HTERT RPE-1 (cell line): ENCODE measurements around the gene CSGALNACT2.
"Not testable (repeated sequence)": the region's sequence is repeated elsewhere in the genome, so short reads cannot be mapped to it uniquely, and the experiment has no call there.

Source experiments
- in situ Hi-C: fragments of 300-500 bp; cut with MboI; formaldehyde crosslinking; loops from 4 replicates; pipeline ENCODE4 v1.14.3; 2020; ENCODE audit warnings: low sequenced_read_pairs

CSGALNACT2 gene

GRCh38 chr10:43137717-43138020, 576 bp upstream of the CSGALNACT2 start:
- in situ Hi-C loops = no loop called here

DNA sequence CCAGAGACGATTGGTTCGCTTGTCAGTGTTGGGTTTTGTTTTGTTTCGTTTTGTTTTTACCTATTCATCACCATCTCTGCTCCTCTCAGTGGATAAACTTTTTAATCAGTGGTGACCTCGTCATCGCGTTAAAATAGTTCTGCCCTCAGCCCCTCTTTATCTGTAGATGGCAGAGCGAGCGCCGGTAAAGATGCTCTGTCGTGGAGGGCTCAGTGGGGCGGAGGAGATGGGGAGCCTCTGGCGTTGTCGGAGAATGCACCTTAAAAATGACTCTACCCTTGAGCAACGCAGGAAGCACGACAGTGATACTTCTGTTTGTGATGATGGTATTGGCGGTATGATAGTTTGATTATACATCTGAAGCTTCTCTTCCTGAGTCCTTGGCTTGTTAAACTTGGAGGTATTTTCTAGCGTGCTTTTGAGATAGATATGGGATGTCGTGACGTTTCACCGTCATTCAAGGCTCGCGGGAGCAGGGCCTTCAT, 554 bp downstream of the CSGALNACT2 start:
- in situ Hi-C loops = no loop called here

DNA sequence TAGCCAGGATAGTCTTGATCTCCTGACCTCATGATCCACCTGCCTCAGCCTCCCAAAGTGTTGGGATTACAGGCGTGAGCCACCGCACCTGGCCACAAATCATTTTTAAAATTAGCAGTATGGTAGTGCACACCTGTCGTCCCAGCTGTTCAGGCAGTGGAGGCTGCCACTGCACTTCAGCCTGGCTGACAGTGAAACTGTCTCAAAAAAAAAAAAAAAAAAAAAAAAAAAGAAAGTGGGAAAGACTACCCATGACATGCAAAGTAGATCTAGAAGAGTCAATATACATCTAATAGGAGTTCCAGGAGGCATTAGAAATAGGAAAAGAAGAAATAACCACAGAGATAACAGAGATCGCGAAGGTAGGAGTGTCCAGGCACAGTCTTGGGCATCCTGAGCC, 3.2 kb downstream of the CSGALNACT2 start:
- in situ Hi-C loops = no loop called here

DNA sequence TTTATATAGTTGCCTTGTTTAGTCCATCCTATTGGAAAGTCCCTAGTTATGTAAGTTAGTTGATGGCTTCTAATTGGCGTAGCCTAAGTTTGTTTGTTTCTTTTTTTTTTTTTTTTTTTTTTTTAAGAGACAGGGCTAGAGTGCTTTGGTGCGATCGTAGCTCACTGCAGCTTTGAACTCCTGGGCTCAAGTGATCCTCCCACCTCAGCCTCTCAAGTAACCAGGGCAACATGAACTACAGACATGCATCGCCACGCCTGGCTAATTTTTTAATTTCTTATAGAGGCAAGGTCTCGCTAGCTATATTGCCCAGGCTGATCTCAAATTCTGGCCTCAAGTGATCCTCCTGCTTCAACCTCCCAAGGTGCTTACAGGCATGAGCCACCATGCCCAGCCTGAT, 7.1 kb downstream of the CSGALNACT2 start:
- in situ Hi-C loops = no loop called here

- in situ Hi-C loops = not testable (repeated sequence)
Measured at GRCh38 chr10:43145936-43146335, 7.7 kb downstream of the CSGALNACT2 start.

GRCh38 chr10:43151371-43151770, 13.1 kb downstream of the CSGALNACT2 start:
- in situ Hi-C loops = no loop called here

- in situ Hi-C loops = no loop called here
Measured at GRCh38 chr10:43153901-43154300, 15.7 kb downstream of the CSGALNACT2 start.

DNA sequence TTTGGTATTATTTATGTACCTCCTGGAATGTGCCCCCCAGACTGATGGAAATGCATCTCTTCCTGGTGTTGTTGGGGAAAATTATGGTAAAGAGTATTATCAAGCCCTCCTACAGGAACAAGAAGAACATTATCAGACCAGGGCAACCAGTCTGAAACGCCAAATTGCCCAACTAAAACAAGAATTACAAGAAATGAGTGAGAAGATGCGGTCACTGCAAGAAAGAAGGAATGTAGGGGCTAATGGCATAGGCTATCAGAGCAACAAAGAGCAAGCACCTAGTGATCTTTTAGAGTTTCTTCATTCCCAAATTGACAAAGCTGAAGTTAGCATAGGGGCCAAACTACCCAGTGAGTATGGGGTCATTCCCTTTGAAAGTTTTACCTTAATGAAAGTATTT, 17.0 kb downstream of the CSGALNACT2 start:
- in situ Hi-C loops = no loop called here

- in situ Hi-C loops = no loop called here
Measured at GRCh38 chr10:43155741-43156140, 17.5 kb downstream of the CSGALNACT2 start.

- in situ Hi-C loops = no loop called here
Measured at GRCh38 chr10:43156590-43157341, 18.5 kb downstream of the CSGALNACT2 start.

- in situ Hi-C loops = no loop called here
Measured at GRCh38 chr10:43158636-43159035, 20.4 kb downstream of the CSGALNACT2 start.

DNA sequence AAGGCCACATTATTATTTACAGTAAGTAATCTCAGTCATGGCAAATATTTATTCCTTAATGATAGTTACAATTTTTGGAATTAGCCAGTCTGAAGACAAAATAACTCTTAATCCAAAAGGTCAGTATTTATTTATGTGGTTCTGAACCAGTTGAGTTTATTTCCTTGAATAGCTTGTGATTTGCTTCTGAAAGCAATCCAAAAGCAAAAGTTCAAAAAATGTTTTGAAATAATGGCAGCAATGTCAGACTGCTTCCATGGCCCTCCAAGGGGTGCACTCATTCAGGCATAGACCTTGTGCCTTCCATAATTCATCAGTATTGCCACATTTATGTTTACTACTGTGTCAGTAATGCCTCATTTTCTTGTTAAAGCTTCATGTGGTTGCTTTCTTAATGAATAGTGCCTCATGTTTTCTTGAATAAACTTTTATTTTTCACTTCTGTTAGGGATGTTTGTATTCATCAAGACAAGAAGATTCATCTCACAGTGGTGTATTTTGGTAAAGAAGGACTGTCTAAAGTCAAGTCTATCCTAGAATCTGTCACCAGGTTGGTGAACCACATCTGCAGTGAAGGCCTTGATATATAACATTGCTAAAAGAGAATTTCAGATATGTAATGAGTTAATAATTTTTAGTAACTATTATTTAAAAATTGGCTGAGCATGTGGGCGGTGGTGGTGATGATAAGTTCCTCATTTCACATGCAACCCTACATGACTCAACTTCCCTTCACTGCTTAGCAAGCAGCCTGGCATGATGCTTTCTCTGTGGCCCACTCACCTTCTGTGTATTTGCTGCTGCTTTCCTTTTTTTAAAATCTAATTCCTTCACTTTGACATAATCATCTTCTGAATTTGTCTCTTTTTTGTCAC, 22.0 kb downstream of the CSGALNACT2 start:
- in situ Hi-C loops = no loop called here

DNA sequence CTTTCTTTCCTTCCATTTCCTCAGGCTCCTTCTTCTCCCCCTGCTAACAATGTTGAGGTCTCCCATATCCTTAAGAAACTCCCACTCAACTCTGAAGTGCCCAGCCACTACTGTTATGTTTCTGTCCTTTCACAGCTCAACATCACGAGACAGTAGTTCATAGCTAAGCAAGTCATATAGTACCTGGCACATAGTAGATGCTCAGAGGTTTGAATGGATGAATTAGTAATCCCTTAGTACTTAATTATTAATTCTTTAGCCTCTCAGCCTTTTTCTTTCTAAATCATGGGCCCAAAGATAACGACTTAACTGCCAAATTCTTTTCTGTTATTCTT, 22.6 kb downstream of the CSGALNACT2 start:
- in situ Hi-C loops = no loop called here

DNA sequence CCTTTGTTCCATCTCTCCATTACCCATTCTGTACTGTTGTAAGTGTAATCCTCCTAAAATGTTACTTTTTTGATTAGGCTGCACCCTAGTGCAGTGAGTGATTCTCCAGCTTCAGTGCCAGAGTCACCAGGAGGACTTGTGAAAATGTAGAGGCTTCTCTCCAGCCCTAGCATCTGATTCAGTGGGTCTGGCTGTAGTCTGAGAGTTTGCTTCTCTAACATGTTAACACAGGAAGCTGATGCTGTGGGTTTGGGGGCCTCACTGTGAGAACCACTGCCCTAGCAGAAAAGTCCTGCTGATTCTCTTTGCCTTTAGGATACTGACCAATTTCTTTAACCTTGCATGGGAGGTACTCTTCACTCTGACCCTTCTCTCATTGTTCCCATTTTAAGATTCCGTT, 24.4 kb downstream of the CSGALNACT2 start:
- in situ Hi-C loops = no loop called here

- in situ Hi-C loops = no loop called here
Measured at GRCh38 chr10:43166207-43166879, 28.1 kb downstream of the CSGALNACT2 start.

GRCh38 chr10:43166880-43167497, 28.7 kb downstream of the CSGALNACT2 start:
- in situ Hi-C loops = no loop called here

DNA sequence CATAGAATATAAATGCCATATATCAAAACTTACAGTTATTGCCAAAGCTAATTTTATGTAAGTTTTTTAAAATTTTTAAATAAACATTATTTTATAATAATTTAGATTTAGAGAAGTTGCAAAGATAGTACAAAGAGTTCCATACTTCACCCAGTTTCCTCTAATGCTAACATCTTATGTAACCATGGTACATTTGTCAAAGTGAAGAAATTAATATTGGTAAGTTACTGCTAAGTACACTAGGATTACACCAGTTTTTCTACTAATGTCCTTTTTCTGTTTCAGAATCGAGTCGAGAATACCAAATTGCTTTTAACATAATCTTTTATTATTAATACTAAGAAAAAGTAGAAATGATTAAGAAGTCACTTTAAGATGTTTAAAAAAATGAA, 29.2 kb downstream of the CSGALNACT2 start:
- in situ Hi-C loops = no loop called here

DNA sequence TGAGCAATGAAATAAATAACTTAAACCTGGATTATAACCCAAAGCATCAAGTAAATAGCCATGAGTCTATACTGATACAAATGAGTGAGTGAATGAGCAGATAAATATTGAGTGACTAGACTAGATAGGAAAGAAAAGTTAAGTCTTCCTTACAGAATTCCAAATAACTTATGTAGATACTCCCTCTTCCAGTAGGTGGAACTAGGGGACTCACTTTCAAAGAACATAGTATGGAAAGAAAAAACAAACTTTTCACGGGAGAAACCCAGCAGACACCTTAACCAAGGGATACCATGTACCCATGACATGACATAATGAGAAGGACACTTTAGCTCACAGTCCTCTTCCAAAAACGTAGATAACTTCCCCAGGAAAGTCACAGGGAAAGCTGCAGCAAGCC, 32.2 kb downstream of the CSGALNACT2 start:
- in situ Hi-C loops = no loop called here

GRCh38 chr10:43172645-43173044, 34.4 kb downstream of the CSGALNACT2 start:
- in situ Hi-C loops = no loop called here

GRCh38 chr10:43173120-43173519, 34.9 kb downstream of the CSGALNACT2 start:
- in situ Hi-C loops = no loop called here

DNA sequence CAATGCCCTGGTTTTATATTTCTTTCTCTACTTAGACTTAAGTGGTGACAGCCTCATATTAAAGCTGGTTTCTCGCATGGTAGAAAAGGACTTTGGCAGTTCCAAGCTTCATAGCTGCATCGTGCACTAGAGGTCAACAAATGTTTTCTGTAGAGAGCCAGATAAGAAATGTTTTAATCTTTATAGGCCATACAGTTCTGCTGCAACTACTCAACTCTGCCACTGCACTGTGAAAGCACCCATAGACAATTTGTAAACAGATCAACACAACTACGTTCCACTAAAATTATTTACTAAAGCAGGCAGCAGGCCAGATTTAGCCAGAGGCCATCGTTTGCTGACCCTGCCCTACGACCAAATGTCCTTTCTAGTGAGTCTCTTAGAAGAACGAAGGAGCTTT, 36.7 kb downstream of the CSGALNACT2 start:
- in situ Hi-C loops = no loop called here
